SK-N-SH (cell line): ENCODE results near the gene FRK. TPM values are rescaled to one million over a fixed set of nuclear protein-coding genes. Genes with fewer than 3 reads are reported as not detected.

ENCODE experiments used
- CTCF ChIA-PET: fragments of 300-600, 350-600 bp; formaldehyde crosslinking; extraction: SDS; loops from one replicate; lab custom pipeline; 2021; lab: Yijun Ruan, JAX
- POLR2A ChIA-PET: fragments of 350-600 bp; sonication (Branson Sonifier 250); formaldehyde crosslinking; extraction: SDS; loops from one replicate; lab custom pipeline; 2020; ENCODE audit warnings: antibody characterized with exemption, inconsistent platforms; lab: Yijun Ruan, JAX
- DNase-seq: peaks from one replicate; pipeline ENCODE4 v3.0.0; 2012
- H2AFZ ChIP-seq: fragments of 200-600 bp; sonication (generic); 2 replicates; pipeline ENCODE4 v1.8.1; 2016; ENCODE audit warnings: antibody characterized with exemption, mild to moderate bottlenecking, low read depth
- H3F3A ChIP-seq: fragments of 200-600 bp; sonication (generic); replicated peaks from 2 replicates; pipeline ENCODE3; 2016; ENCODE audit warnings: antibody characterized with exemption, mild to moderate bottlenecking; ENCODE audit not compliant: insufficient read depth
- H3K27ac ChIP-seq, 2 experiments: fragments of 200-500 bp in 1 of 2; fragments of 200-600 bp in 1 of 2; sonication (Bioruptor generic) in 1 of 2; sonication (generic), shearing (Covaris generic) in 1 of 2; 2 replicates each; pipeline versions ENCODE4 v1.5.1 to v1.6.1; 2014 to 2016; ENCODE audit warnings: low read depth in 2 of 2, inconsistent platforms in 1 of 2, low read length in 1 of 2, mild to moderate bottlenecking in 1 of 2, mixed read lengths in 1 of 2
- H3K27me3 ChIP-seq: fragments of 200-600 bp; sonication (generic), shearing (Covaris generic); 2 replicates; pipeline ENCODE4 v1.6.1; 2016; ENCODE audit warnings: mixed run types; ENCODE audit not compliant: insufficient read depth
- H3K36me3 ChIP-seq, 2 experiments: fragments of 200-500 bp in 1 of 2; fragments of 200-600 bp in 1 of 2; sonication (Bioruptor generic) in 1 of 2; sonication (generic) in 1 of 2; replicated peaks in 1 of 2; 2 replicates each; pipeline versions ENCODE3 to v1.5.1; 2014 to 2016; ENCODE audit warnings: low read length in 1 of 2, mild to moderate bottlenecking in 1 of 2; ENCODE audit not compliant: insufficient read depth in 2 of 2, control insufficient read depth in 1 of 2
- H3K4me1 ChIP-seq, 2 experiments: fragments of 200-500 bp in 1 of 2; fragments of 200-600 bp in 1 of 2; sonication (Bioruptor generic) in 1 of 2; sonication (generic), shearing (Covaris generic) in 1 of 2; 2 replicates each; pipeline versions ENCODE4 v1.5.1 to v1.6.1; 2014 to 2016; ENCODE audit warnings: low read depth in 1 of 2, low read length in 1 of 2, mixed run types in 1 of 2; ENCODE audit not compliant: insufficient read depth in 2 of 2, control insufficient read depth in 1 of 2
- H3K4me2 ChIP-seq: fragments of 200-600 bp; sonication (generic), shearing (Covaris generic); 2 replicates; pipeline ENCODE4 v1.6.1; 2017; ENCODE audit warnings: mixed run types
- H3K4me3 ChIP-seq, 2 experiments: fragments of 200-500 bp in 1 of 2; fragments of 200-600 bp in 1 of 2; sonication (Bioruptor generic) in 1 of 2; sonication (generic), shearing (Covaris generic) in 1 of 2; 2 replicates each; pipeline versions ENCODE4 v1.5.1 to v1.8.1; 2014 to 2016; ENCODE audit warnings: low read depth in 2 of 2, inconsistent platforms in 1 of 2, low read length in 1 of 2, mild to moderate bottlenecking in 1 of 2, mixed read lengths in 1 of 2, moderate library complexity in 1 of 2
- H3K79me2 ChIP-seq: fragments of 200-600 bp; sonication (generic); 2 replicates; pipeline ENCODE4 v1.8.1; 2017; ENCODE audit warnings: mild to moderate bottlenecking; ENCODE audit not compliant: insufficient read depth
- H3K9ac ChIP-seq: fragments of 200-600 bp; sonication (generic); 2 replicates; pipeline ENCODE4 v1.6.1; 2017; ENCODE audit warnings: mixed run types
- H3K9me2 ChIP-seq: fragments of 200-600 bp; sonication (generic); 2 replicates; pipeline ENCODE4 v1.6.1; 2017; ENCODE audit warnings: mixed run types
- H3K9me3 ChIP-seq: fragments of 200-600 bp; sonication (generic); 2 replicates; pipeline ENCODE4 v1.6.1; 2017; ENCODE audit warnings: mixed run types, mild to moderate bottlenecking, moderate library complexity
- H4K20me1 ChIP-seq: fragments of 200-600 bp; sonication (generic); 2 replicates; pipeline ENCODE4 v1.6.1; 2017; ENCODE audit warnings: mild to moderate bottlenecking, mixed run types; ENCODE audit not compliant: insufficient read depth
- CHD2 ChIP-seq: fragments of 150-350 bp; IDR thresholded peaks from 2 replicates; pipeline ENCODE4 v1.6.1; 2018; ENCODE audit warnings: low read length; ENCODE audit not compliant: partially characterized antibody
- CTCF ChIP-seq: fragments of 200-600 bp; sonication (generic); IDR thresholded peaks from 2 replicates; pipeline ENCODE4 v1.6.1; 2017; ENCODE audit warnings: antibody characterized with exemption, mild to moderate bottlenecking, moderate library complexity
- ELF1 ChIP-seq: IDR thresholded peaks from 2 replicates; pipeline ENCODE4 v1.4.0; 2012
- EZH2phosphoT487 ChIP-seq: fragments of 200-600 bp; sonication (generic); IDR thresholded peaks from 2 replicates; pipeline ENCODE4 v1.6.1; 2017; ENCODE audit warnings: low read depth, mixed run types, mild to moderate bottlenecking, antibody characterized with exemption, moderate library complexity, borderline replicate concordance
- FOSL2 ChIP-seq: IDR thresholded peaks from 2 replicates; pipeline ENCODE4 v1.4.0; 2012; ENCODE audit warnings: low read depth, mild to moderate bottlenecking, moderate library complexity, borderline replicate concordance
- FOXJ3 ChIP-seq: sonication (generic); formaldehyde crosslinking; IDR thresholded peaks from 2 replicates; pipeline ENCODE4 v1.5.1; 2020; ENCODE audit warnings: mild to moderate bottlenecking, missing genetic modification reagents
- GABPA ChIP-seq: IDR thresholded peaks from 2 replicates; pipeline ENCODE4 v1.4.0; 2012; ENCODE audit warnings: low read depth, mild to moderate bottlenecking
- JUND ChIP-seq: IDR thresholded peaks from 2 replicates; pipeline ENCODE4 v1.4.0; 2012
- MXI1 ChIP-seq: IDR thresholded peaks from 2 replicates; pipeline ENCODE4 v1.6.1; 2012; ENCODE audit warnings: mild to moderate bottlenecking, low read depth, low read length, improper control_type of control experiment
- NRF1 ChIP-seq: IDR thresholded peaks from 2 replicates; pipeline ENCODE4 v1.6.1; 2012; ENCODE audit warnings: low read depth, mild to moderate bottlenecking, low read length
- POLR2AphosphoS5 ChIP-seq: IDR thresholded peaks from 2 replicates; pipeline ENCODE4 v1.6.1; 2012; ENCODE audit warnings: low read depth, low read length
- REST ChIP-seq: IDR thresholded peaks from 2 replicates; pipeline ENCODE4 v1.6.1; 2012; ENCODE audit warnings: mild to moderate bottlenecking, low read depth, low read length, moderate library complexity
- SMC3 ChIP-seq: IDR thresholded peaks from 2 replicates; pipeline ENCODE4 v1.6.1; 2012; ENCODE audit warnings: low read depth, low read length, improper control_type of control experiment
- TAF1 ChIP-seq: IDR thresholded peaks from 2 replicates; pipeline ENCODE4 v1.6.1; 2012; ENCODE audit warnings: low read depth, mild to moderate bottlenecking, low read length, moderate library complexity, borderline replicate concordance
- TEAD4 ChIP-seq: IDR thresholded peaks from 2 replicates; pipeline ENCODE4 v1.4.0; 2012; ENCODE audit warnings: mild to moderate bottlenecking, borderline replicate concordance; ENCODE audit not compliant: insufficient read depth
- USF1 ChIP-seq: IDR thresholded peaks from 2 replicates; pipeline ENCODE4 v1.4.0; 2012; ENCODE audit warnings: low read depth, borderline replicate concordance
- USF2 ChIP-seq: fragments of 150-350 bp; IDR thresholded peaks from 2 replicates; pipeline ENCODE4 v1.6.1; 2017; ENCODE audit warnings: antibody characterized with exemption, low read length, low read depth, borderline replicate concordance
- ZBTB33 ChIP-seq: IDR thresholded peaks from 2 replicates; pipeline ENCODE4 v1.4.0; 2012; ENCODE audit warnings: low read depth, borderline replicate concordance
- WGBS: methylation state at CpG from one replicate; pipeline ENCODE4 v1.1.6; 2017; ENCODE audit warnings: low lambda C conversion rate; 5-methylcytosine and 5-hydroxymethylcytosine counted together
- polyA plus RNA-seq, 3 experiments: library from polyadenylated mRNA; depleted of rRNA; stranded (reverse); fragments of >200 nt; gene quantifications; 2 replicates each; pipeline ENCODE4 v1.2.3, GENCODE V29; 2012

Gene FRK
- polyA plus RNA-seq, 1 of the 3 experiments (the other 2 are of a cell fraction), result under 0.01 TPM

- no peaks in the 10 kb centered on the region for H4K20me1 ChIP-seq
These were observed 44.6 kb upstream of the FRK start for GRCh38 chr6:116105247-116105646.

More at GRCh38 chr6:116105247-116105646, 44.6 kb upstream of the FRK start:
- H3K27me3 ChIP-seq, result no peaks in the 10 kb centered on the region
- peaks cover 13 to 21% of the 10 kb centered on the region in 2 experiments; a peak in 3 of 4 replicates for H3K4me1 ChIP-seq
- 85% methylated on average over 3 of the region's 3 CpGs for WGBS
- no peaks in the 10 kb centered on the region for H3K9me3 ChIP-seq
- 0 out of 2 replicates have a peak, but pooled peaks cover 4% of the 10 kb centered on the region for H3K79me2 ChIP-seq
- POLR2A ChIA-PET, result no interaction called here
- H2AFZ ChIP-seq, result no peak overlapping the region
- no peak overlapping the region for H3K27ac ChIP-seq
- H3F3A ChIP-seq, result peaks cover 13% of the 10 kb centered on the region
- H3K9me2 ChIP-seq, result no peaks in the 10 kb centered on the region
- no peak overlapping the region for H3K4me2 ChIP-seq
- H3K9ac ChIP-seq, result no peak overlapping the region
- no peak for TF ChIP-seq TEAD4
- no peak for TF ChIP-seq NRF1
- TF ChIP-seq ELF1, result no peak
- TF ChIP-seq USF1, result no peak
- TF ChIP-seq SMC3, result no peak
- TF ChIP-seq GABPA, result no peak
- no peak for TF ChIP-seq TAF1
- TF ChIP-seq EZH2phosphoT487, result no peak
- no peak for TF ChIP-seq MXI1
- TF ChIP-seq CHD2, result no peak
- no peak for TF ChIP-seq JUND
- TF ChIP-seq USF2, result no peak
- no peak for TF ChIP-seq FOSL2
- TF ChIP-seq CTCF, result no peak
- TF ChIP-seq FOXJ3 (CRISPR knock-in tag), result no peak
- no peak for TF ChIP-seq POLR2AphosphoS5
- TF ChIP-seq ZBTB33, result no peak
- no peak for TF ChIP-seq REST
- TF ChIP-seq, all 33 proteins: peak for 0
- no peak for DNase-seq
- CTCF ChIA-PET, result interaction anchor here (1.7 kb wide), 1 partner anchor 8 kb away, joined by 5 read pairs; no protein-coding TSS in a partner anchor
- Histone ChIP-seq H3K36me3 (peaks cover 0 to 16% of the 10 kb centered on the region in 2 experiments), H3K4me3 (no peak overlapping the region)
